ENCODE results near the gene ABTB2. TPM values are rescaled to one million over a fixed set of nuclear protein-coding genes. Genes with fewer than 3 reads are reported as not detected.

ABTB2 gene
- total and polyA plus RNA-seq, 10 of the 15 experiments (the other 5 are each of a cell fraction or from before 2014, with no cell fraction given), result 0.13 to 2.1 (median 0.72) TPM

DNA sequence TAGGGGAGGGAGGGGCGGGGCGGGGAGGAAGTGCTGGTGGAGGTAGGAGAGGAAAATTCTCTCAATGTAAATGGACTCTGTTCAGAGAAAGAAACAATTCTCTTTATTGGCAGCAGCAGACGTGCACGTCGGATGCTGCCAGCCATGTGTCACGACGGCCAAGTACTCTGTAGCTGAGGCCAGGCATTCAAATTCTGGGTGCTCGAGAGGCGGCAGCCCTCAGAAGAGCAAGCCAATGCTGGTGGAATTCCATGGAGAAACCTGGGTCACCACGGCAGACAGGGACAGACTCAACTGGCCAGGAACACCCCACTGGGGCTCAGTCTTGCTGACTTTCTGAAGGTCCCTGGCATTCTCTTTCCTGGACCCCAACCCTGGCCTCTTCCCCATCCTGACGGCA, 90.8 kb downstream of the ABTB2 start:
- Histone ChIP-seq H3K4me1 (ENCODE audit: control insufficient read depth, insufficient read depth, low read length) (no peaks in the 10 kb centered on the region), H4K20me1 (ENCODE audit: control insufficient read depth, insufficient read depth) (no peaks in the 10 kb centered on the region), H2AFZ (ENCODE audit: control insufficient read depth, low read depth, low read length) (no peak overlapping the region), H3K79me2 (ENCODE audit: control insufficient read depth, insufficient read depth, low read length) (no peaks in the 10 kb centered on the region), H3K9ac (ENCODE audit: control insufficient read depth, insufficient read depth, low read length) (no peak overlapping the region), H3K27me3 (replicated peaks in 1 of 2; ENCODE audit: control insufficient read depth in 2 of 2, insufficient read depth in 2 of 2, low read length in 1 of 2) (no peaks in the 10 kb centered on the region), H3K4me3 (no peak overlapping the region), H3K4me2 (ENCODE audit: control insufficient read depth, insufficient read depth) (no peak overlapping the region), H3K9me3 (replicated peaks; ENCODE audit: control insufficient read depth, insufficient read depth, low read length) (no peaks in the 10 kb centered on the region), H3K36me3 (ENCODE audit: control insufficient read depth in 2 of 2, insufficient read depth in 2 of 2, low read length in 1 of 2) (no peaks in the 10 kb centered on the region), H3K27ac (ENCODE audit: control insufficient read depth, insufficient read depth) (no peak overlapping the region)
- intact Hi-C loops (cut with micrococcal nuclease; ENCODE audit: unreplicated experiment) (no loop called here), in situ Hi-C loops (cut with MboI) (no loop called here)
- BruUV-seq (replicated peaks), result no TSS peak
- ATAC-seq (no peak), DNase-seq (ENCODE audit: low read depth, low spot score) (no peak), FAIRE-seq (no peak)
- WGBS (ENCODE audit: insufficient coverage, insufficient replicate concordance, low lambda C conversion rate, missing lambda C conversion rate), result 78% methylated on average over 11 of the region's 11 CpGs
- TF ChIP-seq ZBED1 (IDR thresholded peaks at IDR 0.05; ENCODE audit: borderline replicate concordance) (no peak), ZNF207 (IDR thresholded peaks at IDR 0.05; ENCODE audit: borderline replicate concordance) (no peak), ZNF384 (IDR thresholded peaks at IDR 0.05; ENCODE audit: borderline replicate concordance, low read depth, low read length) (no peak), REST (IDR thresholded peaks at IDR 0.05; ENCODE audit: low read depth, low read length) (no peak), IRF3 (IDR thresholded peaks at IDR 0.05) (no peak), POLR2AphosphoS5 (IDR thresholded peaks at IDR 0.05; ENCODE audit: low read length) (no peak), TAF1 (IDR thresholded peaks at IDR 0.05; ENCODE audit: borderline replicate concordance, low read depth, low read length) (no peak), RELB (IDR thresholded peaks at IDR 0.05; ENCODE audit: low read depth) (no peak), WRNIP1 (IDR thresholded peaks at IDR 0.05; ENCODE audit: borderline replicate concordance, low read depth, low read length) (no peak), POLR2A (IDR thresholded peaks at IDR 0.05; ENCODE audit: low read depth, low read length) (no peak)
- TF ChIP-seq, protein P1, sequence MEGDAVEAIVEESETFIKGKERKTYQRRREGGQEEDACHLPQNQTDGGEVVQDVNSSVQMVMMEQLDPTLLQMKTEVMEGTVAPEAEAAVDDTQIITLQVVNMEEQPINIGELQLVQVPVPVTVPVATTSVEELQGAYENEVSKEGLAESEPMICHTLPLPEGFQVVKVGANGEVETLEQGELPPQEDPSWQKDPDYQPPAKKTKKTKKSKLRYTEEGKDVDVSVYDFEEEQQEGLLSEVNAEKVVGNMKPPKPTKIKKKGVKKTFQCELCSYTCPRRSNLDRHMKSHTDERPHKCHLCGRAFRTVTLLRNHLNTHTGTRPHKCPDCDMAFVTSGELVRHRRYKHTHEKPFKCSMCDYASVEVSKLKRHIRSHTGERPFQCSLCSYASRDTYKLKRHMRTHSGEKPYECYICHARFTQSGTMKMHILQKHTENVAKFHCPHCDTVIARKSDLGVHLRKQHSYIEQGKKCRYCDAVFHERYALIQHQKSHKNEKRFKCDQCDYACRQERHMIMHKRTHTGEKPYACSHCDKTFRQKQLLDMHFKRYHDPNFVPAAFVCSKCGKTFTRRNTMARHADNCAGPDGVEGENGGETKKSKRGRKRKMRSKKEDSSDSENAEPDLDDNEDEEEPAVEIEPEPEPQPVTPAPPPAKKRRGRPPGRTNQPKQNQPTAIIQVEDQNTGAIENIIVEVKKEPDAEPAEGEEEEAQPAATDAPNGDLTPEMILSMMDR (IDR thresholded peaks at IDR 0.05 in 2 of 3, conservative IDR thresholded peaks at IDR 0.05 in 1 of 3; ENCODE audit: control insufficient read depth in 2 of 3, extremely low read depth in 1 of 3, insufficient read depth in 1 of 3, low read depth in 3 of 3, low read length in 3 of 3), result no peak
- ChIA-PET POLR2A (interaction anchor here (1.6 kb wide), 1 partner anchor 33 kb away, joined by 4 read pairs; no protein-coding TSS in a partner anchor), SMC1A (ENCODE audit: uncharacterized antibody, unreplicated experiment) (interaction anchor here (1.1 kb wide), 1 partner anchor 19 kb away, joined by 3 read pairs; no protein-coding TSS in a partner anchor), CTCF (no interaction called here), RAD21 (ENCODE audit: unreplicated experiment) (no interaction called here)
